ENCODE data around the gene PISD. TPM values are rescaled to one million over a fixed set of nuclear protein-coding genes. Genes with fewer than 3 reads are reported as not detected.

PISD gene
- polyA plus RNA-seq, 1 donor from 2014 or later: 20.7 TPM

DNA sequence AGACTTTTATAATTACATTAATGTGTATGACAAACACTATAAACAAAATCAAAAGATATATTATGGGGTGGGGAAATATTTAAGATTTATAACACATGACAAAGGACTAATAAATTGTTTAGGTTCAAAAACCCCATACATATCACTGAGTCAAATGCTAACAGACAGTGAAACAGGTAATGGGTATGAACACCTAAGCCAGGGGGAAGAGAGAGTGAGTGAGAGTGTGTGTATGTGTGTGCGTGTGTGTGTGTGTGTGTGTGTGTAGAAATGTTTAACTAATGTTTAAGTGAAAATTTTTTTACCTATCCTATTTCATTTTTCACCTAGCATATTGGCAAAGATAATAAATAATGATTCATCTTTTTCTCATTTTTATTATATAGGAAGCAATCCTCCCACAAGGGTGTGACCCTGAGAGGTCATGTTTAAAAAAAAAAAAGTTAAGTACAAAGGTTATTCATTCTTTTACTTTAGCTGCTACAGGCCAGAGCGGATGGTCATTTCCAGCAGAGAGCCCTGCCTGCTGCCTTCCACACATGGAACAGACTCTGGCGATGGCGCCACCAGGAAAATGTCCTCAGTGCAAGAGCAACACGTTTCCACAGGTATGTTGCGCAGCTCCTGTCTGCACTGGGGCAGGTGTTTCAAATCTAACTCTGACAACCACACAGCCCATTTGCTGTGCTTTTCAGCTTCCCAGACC lies 72.9 kb downstream of the PISD start:
- peaks cover 2% of the 10 kb centered on the region for H3K36me3 Mint-ChIP-seq
- H3K27me3 Mint-ChIP-seq: no peaks in the 10 kb centered on the region
- H3K4me3 Mint-ChIP-seq: no peak overlapping the region
- peak overlapping the region in 1 of 3 donors; percentile 39 for H3K27ac Mint-ChIP-seq
- H3K4me1 Mint-ChIP-seq: peaks cover 0 to 2% (median 0%) of the 10 kb centered on the region in 3 donors
- H3K9me3 Mint-ChIP-seq: no peaks in the 10 kb centered on the region

DNA sequence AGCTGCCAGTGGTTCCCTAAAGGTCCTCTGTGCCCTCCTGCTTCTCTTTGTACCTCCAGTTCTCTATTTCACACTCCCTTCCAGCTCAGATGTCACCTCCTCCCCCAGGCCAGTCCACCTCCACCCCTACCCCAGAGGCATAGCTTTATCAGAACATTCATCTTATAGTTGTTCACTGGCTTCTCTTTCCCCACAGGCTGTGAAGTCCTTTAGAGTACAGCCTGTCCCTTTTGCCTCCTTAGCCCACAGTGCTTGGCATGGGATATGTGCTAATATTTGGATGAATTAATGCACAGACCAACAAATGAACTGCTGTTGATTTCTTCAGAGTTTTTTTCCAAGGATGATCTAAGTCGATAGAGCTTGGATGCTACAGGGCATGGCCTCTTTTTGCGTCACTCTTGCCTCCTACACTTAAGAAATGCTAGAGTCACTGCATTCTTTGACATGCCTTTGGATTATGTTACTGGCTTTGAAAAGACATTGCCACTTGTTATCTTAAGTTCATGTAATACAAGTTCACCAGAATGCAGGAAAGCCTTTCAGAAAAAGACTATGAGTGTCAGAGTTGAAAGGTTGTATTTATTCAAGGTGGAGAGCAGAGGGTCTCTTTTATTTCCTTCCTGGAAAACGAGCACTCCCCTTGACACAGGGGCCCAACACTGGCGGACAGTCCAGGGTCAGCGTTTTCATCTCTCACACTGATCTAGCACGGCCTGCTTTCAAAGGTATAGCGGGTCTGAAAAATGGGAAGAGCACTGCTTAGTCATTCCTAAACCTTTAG lies 75.7 kb downstream of the PISD start:
- H3K36me3 Mint-ChIP-seq: peaks cover 2% of the 10 kb centered on the region
- peaks cover 9 to 12% (median 10%) of the 10 kb centered on the region in 3 donors for H3K4me1 Mint-ChIP-seq
- H3K4me3 Mint-ChIP-seq: no peak overlapping the region
- H3K9me3 Mint-ChIP-seq: no peaks in the 10 kb centered on the region
- H3K27me3 Mint-ChIP-seq: no peaks in the 10 kb centered on the region
- peak overlapping the region in 1 of 3 donors; percentile 26 for H3K27ac Mint-ChIP-seq

DNA sequence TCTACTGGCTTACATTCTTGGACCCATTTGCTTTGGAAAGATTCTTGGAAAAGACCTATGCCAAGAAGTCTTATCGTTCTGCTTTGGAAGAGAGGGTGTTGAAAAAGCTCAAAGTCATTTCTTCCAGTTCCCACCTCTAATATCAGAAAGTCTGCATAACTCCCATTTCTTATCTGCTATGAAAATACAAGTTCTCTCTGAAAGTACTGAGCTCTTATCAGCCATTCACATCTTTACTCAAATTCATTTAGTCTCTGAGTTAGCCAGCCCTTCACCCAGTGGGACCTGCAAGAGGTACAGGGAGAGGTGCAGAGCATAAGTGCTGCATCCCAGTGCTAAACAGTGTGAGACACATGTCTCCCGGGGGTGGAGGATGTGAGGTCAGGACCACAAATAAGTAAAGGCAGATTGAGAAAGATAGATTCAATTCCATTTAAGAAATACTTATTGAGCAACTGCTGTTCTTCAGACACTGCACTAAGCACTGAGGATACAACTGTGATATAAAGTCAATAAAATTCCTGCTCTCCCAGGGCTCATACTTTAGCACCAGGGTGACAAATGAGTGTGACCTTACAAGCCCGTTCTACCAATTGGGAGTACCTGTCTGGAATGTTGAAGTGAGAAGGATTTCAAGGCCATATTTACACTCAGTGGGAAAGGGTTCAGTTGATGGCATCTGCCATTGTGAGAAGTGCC lies 76.7 kb downstream of the PISD start:
- Mint-ChIP-seq H3K27me3 (no peaks in the 10 kb centered on the region), H3K9me3 (no peaks in the 10 kb centered on the region), H3K27ac (no peak overlapping the region), H3K4me3 (no peak overlapping the region), H3K4me1 (peaks cover 9 to 12% (median 10%) of the 10 kb centered on the region in 3 donors), H3K36me3 (peaks cover 2% of the 10 kb centered on the region)

DNA sequence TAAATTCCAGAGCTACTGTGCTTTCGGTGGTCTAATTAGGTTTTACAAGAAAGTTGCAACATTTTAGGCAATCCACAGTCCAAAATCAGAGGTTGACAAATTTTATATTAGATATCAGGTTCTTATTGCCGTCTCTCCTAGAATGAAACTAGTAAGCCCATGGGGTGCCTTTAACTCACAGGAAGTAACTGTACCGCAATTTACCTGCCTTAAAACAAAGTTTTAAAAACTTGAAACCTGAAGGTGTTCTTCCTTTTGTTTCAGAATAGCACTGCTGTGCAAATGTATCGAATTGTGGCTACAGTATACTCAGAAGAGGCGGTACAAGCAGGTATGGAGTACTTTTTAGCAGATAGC lies 77.2 kb downstream of the PISD start:
- no peaks in the 10 kb centered on the region for H3K27me3 Mint-ChIP-seq
- H3K9me3 Mint-ChIP-seq: no peaks in the 10 kb centered on the region
- H3K27ac Mint-ChIP-seq: no peak overlapping the region
- peaks cover 9 to 12% (median 10%) of the 10 kb centered on the region in 3 donors for H3K4me1 Mint-ChIP-seq
- H3K4me3 Mint-ChIP-seq: no peak overlapping the region
- H3K36me3 Mint-ChIP-seq: peaks cover 2% of the 10 kb centered on the region

DNA sequence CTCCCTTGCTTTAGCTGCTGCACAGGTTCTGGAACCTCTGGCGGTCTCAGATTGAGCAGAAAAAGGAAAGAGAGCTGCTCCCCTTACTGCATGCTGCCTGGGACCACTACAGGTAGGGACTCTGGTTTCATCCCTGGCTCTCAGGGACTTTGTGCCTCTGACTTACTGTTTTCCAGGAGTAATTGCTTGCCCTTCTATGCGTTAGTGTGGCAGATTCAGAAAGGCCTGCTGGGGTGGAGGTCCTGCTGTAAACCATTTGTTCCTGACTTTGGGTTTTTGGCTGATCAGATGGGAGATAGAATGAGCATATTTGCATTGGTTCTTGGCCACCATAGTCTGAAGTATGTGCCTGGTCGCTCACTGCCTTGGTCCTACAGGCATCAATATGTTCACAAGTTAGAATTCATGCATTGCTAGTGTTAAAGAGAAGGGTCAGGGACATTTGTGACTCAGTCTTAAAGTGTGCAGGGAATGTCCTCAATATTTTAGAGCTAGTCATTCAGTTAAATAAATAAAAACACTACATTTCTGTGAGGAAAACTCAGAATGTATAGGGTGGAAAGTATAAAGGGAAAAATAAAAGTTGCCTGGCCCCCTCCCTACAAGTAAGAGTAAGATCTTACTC lies 78.0 kb downstream of the PISD start:
- Mint-ChIP-seq H3K27ac (peak overlapping the region in 1 of 3 donors; percentile 72), H3K9me3 (no peaks in the 10 kb centered on the region), H3K36me3 (peaks cover 2% of the 10 kb centered on the region), H3K4me3 (no peak overlapping the region), H3K4me1 (peaks cover 9 to 12% (median 10%) of the 10 kb centered on the region in 3 donors), H3K27me3 (no peaks in the 10 kb centered on the region)

DNA sequence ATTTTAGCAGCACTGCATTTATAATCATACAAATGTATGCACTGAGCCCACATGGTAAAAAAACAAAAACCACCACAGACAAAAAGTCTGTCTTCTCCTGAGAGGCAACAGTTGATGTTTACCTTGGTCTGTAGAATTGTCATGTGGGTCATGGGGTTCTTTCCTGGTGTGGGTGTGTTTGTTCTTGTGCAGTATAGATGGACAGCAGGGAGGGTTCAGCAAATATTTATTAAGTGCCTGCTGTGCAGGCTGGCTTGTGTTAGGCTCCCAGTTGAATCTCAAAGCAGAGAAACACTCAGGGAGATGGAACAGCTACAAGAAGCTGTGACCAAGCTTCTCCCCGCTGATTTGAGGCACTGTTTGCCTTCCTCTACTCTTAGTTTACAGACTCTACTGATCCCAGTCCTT lies 82.2 kb downstream of the PISD start:
- H3K4me3 Mint-ChIP-seq: no peak overlapping the region
- peak overlapping the region in 1 of 3 donors; percentile 19 for H3K27ac Mint-ChIP-seq
- peaks cover 2% of the 10 kb centered on the region for H3K36me3 Mint-ChIP-seq
- H3K9me3 Mint-ChIP-seq: no peaks in the 10 kb centered on the region
- H3K27me3 Mint-ChIP-seq: no peaks in the 10 kb centered on the region
- peaks cover 9 to 10% (median 10%) of the 10 kb centered on the region in 3 donors for H3K4me1 Mint-ChIP-seq

DNA sequence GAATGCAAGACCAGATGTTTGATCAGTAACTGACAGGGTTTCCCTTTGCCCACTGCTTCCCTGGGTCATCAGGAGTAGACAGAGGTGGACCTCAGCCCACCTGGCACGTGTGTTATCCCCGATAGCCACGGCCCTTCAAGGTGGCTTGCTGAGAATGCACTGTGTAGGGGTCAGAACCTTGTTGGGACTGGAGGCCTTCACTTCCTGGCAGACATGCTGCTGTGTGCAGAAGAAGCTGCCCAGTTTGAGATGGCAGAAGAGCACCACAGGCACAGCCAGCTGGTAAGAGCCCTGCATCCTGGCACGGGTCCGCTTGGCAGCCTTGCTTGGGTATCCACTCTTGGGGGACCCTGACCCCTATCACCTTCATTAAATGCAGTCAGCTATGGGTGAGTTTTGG lies 83.8 kb downstream of the PISD start:
- peaks cover 2% of the 10 kb centered on the region for H3K36me3 Mint-ChIP-seq
- H3K9me3 Mint-ChIP-seq: no peaks in the 10 kb centered on the region
- H3K27me3 Mint-ChIP-seq: no peaks in the 10 kb centered on the region
- H3K4me3 Mint-ChIP-seq: no peak overlapping the region
- H3K27ac Mint-ChIP-seq: no peak overlapping the region
- peaks cover 6% of the 10 kb centered on the region in 3 donors for H3K4me1 Mint-ChIP-seq

DNA sequence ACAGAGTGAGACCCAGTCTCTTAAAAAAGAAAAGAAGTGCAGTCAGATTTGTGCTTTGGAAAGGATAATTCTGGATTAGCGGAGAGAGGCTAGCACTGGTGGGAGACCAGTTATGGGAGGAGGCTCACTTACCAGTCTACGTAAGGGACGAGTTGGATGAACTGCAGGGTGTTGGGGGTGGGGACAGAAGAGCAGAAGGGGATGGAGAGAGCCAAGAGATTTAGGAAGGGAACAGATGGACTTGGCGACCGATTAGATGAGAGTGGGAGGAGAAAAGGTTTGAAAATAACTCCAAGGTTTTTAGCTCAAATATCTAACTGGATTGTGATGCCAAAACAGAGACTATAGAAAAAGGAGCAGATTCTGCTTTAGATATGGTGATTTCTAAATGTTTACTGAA lies 84.3 kb downstream of the PISD start:
- no peaks in the 10 kb centered on the region for H3K27me3 Mint-ChIP-seq
- no peaks in the 10 kb centered on the region for H3K9me3 Mint-ChIP-seq
- peaks cover 2% of the 10 kb centered on the region for H3K36me3 Mint-ChIP-seq
- peaks cover 5 to 6% (median 5%) of the 10 kb centered on the region in 3 donors for H3K4me1 Mint-ChIP-seq
- no peak overlapping the region for H3K27ac Mint-ChIP-seq
- H3K4me3 Mint-ChIP-seq: no peak overlapping the region

DNA sequence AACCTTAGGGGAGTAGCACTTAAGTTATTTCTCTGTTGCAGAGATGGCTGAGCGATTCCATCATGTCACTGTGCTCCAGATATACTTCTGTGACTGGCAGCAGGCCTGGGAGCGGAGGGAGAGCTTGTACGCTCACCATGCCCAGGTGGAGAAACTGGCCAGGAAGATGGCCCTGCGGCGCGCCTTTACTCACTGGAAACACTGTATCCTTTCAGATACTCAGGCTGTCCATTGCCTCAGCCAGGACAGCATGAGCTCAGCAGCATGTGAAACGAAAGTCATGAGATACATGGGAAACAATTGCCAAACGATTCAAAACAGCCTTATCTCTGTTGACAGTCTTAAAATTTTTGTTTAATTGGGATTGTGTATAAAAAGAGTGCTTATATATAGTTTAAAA lies 86.8 kb downstream of the PISD start:
- H3K4me3 Mint-ChIP-seq: no peak overlapping the region
- no peaks in the 10 kb centered on the region for H3K9me3 Mint-ChIP-seq
- H3K4me1 Mint-ChIP-seq: no peaks in the 10 kb centered on the region
- H3K27ac Mint-ChIP-seq: no peak overlapping the region
- H3K36me3 Mint-ChIP-seq: peaks cover 2% of the 10 kb centered on the region
- no peaks in the 10 kb centered on the region for H3K27me3 Mint-ChIP-seq

DNA sequence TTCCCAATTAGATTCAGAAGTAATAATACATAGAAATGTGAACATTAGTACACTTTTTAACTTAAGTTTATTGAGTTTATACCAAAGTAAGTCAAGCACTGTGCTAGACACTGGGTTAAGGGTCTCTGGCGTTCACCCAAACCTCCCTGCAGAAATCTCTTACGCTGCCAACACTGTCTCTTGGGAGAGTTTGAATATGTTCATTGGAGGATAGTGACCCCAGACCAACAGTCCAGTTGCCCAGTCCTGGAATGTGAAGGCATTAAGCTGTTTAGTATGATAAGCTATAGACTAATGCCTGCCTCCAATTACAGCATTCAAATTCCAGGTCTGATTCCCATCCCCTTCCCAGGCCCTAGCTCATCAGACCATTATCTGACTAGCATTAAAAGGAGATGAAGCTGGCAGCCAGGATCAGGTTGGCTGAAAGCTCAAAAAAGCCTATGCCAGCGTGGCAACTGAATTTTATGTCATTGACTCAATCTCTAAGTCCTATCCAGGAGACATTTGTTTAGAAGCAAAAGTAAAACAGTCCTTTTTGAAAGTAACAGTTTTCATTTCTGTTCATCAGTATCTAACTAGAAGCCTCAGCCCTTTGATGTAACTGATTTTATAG lies 87.9 kb downstream of the PISD start:
- Mint-ChIP-seq H3K27me3 (no peaks in the 10 kb centered on the region), H3K27ac (peak overlapping the region in 1 of 3 donors; percentile 31), H3K9me3 (no peaks in the 10 kb centered on the region), H3K4me1 (no peaks in the 10 kb centered on the region), H3K4me3 (no peak overlapping the region), H3K36me3 (peaks cover 2% of the 10 kb centered on the region)

DNA sequence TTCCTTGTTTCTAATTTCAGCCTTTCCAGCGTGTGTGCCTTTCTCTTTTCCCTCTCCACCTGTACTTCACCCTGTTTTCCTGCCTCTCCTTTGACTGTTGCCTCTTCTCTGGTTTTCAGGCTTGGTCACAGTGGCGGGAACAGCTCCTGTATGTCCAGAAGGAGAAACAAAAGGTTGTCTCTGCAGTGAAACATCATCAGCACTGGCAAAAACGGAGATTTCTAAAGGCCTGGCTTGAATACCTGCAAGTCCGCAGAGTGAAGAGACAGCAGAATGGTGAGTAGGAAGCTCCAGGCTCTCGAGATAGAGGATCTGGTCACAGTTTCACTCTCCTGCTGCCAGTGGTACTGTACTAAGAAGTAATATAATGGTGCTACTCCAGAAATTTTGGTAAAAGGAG lies 89.1 kb downstream of the PISD start:
- Mint-ChIP-seq H3K4me1 (no peaks in the 10 kb centered on the region), H3K27ac (peak overlapping the region in 1 of 3 donors; percentile 5), H3K9me3 (no peaks in the 10 kb centered on the region), H3K4me3 (no peak overlapping the region), H3K27me3 (no peaks in the 10 kb centered on the region), H3K36me3 (peaks cover 2% of the 10 kb centered on the region)

DNA sequence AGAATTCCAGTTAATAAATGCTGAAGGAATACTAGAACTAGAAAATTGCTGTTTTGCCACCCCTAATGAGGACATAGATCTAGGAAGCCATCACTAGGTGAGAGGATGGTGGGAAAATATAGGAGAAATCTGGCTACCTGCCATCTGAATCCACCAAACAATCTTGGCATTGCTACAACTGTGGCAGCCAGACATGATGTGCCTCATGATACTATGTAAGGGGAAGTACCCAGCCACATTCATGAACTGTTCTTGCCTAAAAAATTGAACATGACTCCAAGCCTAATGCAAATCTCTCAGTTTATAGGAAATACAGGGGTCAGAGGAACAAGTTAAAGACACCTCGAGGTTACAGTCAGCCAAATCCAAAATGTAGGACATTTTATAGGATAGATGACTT lies 92.9 kb downstream of the PISD start:
- Mint-ChIP-seq H3K36me3 (no peaks in the 10 kb centered on the region), H3K9me3 (no peaks in the 10 kb centered on the region), H3K27me3 (no peaks in the 10 kb centered on the region), H3K4me3 (no peak overlapping the region), H3K4me1 (no peaks in the 10 kb centered on the region), H3K27ac (no peak overlapping the region)
